ENCODE data around the gene GRPEL1. TPM values are rescaled to one million over a fixed set of nuclear protein-coding genes. Genes with fewer than 3 reads are reported as not detected.

Gene GRPEL1
- total and polyA plus RNA-seq, 4 donors: 9.8 to 98.1 (median 40.2) TPM

DNA sequence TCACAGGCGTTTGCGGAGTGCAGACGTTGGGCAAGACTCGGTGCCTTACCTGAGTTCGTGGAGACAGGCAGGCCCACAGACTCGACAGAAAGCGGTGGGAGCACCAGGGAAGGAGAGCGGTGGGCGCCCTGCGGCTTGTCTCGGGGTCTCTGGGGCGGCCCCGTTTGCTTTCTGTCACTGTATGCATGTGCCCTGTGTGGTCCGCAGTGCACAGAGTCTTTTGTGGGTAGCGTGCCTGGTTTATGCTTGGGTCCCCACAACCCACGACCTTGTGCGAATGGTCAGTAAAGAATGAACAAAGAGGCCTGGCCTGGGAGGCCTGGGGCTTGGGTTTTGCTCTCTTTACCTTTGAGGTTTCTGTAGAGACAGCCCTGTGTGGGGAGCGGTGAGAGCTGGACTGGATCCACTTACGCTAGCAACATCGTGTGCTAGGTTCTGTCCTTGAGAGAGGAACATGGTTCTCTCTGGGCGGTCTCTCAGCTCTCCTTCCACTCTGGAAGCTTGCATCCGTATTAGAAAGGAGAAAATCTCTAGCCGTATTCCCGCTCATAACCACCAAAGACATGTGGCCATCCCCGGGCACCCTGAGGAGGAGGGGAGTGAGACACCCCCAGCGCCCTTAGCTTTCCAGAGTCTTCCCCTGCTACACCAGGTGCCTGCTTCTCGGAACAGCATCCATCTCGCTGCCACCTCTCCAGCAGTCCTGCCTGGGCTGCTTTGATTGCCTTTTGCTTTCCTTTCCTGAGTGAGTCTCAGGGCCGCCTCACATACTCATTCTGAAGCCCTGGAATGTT is 23.5 kb downstream of the GRPEL1 start:
- TF ChIP-seq, protein P1, sequence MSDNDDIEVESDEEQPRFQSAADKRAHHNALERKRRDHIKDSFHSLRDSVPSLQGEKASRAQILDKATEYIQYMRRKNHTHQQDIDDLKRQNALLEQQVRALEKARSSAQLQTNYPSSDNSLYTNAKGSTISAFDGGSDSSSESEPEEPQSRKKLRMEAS (IDR thresholded peaks at IDR 0.05): no peak
- TF ChIP-seq RAD21 (IDR thresholded peaks at IDR 0.05): no peak
- TF ChIP-seq NR2F2 (IDR thresholded peaks at IDR 0.05): no peak
- TF ChIP-seq, protein P2, sequence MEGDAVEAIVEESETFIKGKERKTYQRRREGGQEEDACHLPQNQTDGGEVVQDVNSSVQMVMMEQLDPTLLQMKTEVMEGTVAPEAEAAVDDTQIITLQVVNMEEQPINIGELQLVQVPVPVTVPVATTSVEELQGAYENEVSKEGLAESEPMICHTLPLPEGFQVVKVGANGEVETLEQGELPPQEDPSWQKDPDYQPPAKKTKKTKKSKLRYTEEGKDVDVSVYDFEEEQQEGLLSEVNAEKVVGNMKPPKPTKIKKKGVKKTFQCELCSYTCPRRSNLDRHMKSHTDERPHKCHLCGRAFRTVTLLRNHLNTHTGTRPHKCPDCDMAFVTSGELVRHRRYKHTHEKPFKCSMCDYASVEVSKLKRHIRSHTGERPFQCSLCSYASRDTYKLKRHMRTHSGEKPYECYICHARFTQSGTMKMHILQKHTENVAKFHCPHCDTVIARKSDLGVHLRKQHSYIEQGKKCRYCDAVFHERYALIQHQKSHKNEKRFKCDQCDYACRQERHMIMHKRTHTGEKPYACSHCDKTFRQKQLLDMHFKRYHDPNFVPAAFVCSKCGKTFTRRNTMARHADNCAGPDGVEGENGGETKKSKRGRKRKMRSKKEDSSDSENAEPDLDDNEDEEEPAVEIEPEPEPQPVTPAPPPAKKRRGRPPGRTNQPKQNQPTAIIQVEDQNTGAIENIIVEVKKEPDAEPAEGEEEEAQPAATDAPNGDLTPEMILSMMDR (IDR thresholded peaks at IDR 0.05; ENCODE audit: low read depth, low read length, missing input control): no peak
- TF ChIP-seq, protein P3, sequence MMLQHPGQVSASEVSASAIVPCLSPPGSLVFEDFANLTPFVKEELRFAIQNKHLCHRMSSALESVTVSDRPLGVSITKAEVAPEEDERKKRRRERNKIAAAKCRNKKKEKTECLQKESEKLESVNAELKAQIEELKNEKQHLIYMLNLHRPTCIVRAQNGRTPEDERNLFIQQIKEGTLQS (IDR thresholded peaks at IDR 0.05): no peak
- TF ChIP-seq FOXA2 (IDR thresholded peaks at IDR 0.05): no peak
- TF ChIP-seq EGR1 (IDR thresholded peaks at IDR 0.05; ENCODE audit: low read depth in 2 of 2): no peak
- TF ChIP-seq, protein P4, sequence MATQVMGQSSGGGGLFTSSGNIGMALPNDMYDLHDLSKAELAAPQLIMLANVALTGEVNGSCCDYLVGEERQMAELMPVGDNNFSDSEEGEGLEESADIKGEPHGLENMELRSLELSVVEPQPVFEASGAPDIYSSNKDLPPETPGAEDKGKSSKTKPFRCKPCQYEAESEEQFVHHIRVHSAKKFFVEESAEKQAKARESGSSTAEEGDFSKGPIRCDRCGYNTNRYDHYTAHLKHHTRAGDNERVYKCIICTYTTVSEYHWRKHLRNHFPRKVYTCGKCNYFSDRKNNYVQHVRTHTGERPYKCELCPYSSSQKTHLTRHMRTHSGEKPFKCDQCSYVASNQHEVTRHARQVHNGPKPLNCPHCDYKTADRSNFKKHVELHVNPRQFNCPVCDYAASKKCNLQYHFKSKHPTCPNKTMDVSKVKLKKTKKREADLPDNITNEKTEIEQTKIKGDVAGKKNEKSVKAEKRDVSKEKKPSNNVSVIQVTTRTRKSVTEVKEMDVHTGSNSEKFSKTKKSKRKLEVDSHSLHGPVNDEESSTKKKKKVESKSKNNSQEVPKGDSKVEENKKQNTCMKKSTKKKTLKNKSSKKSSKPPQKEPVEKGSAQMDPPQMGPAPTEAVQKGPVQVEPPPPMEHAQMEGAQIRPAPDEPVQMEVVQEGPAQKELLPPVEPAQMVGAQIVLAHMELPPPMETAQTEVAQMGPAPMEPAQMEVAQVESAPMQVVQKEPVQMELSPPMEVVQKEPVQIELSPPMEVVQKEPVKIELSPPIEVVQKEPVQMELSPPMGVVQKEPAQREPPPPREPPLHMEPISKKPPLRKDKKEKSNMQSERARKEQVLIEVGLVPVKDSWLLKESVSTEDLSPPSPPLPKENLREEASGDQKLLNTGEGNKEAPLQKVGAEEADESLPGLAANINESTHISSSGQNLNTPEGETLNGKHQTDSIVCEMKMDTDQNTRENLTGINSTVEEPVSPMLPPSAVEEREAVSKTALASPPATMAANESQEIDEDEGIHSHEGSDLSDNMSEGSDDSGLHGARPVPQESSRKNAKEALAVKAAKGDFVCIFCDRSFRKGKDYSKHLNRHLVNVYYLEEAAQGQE (IDR thresholded peaks at IDR 0.05): no peak
- no peak for TF ChIP-seq HNF4A (conservative IDR thresholded peaks at IDR 0.05)
- TF ChIP-seq HNF4G (IDR thresholded peaks at IDR 0.05): no peak
- WGBS: 19% methylated on average over 29 of the region's 29 CpGs
- no peak for DNase-seq (ENCODE audit: low spot score)
- Histone ChIP-seq H3K4me3 (ENCODE audit: low read depth in 1 of 3, low read length in 3 of 3) (peak overlapping the region; percentile 61 to 90 (median 83)), H3K36me3 (ENCODE audit: control insufficient read depth in 4 of 4, insufficient read depth in 3 of 4, low read depth in 1 of 4, low read length in 3 of 4) (no peaks in the 10 kb centered on the region), H3K27ac (ENCODE audit: low read depth in 1 of 2, low read length in 2 of 2) (peak overlapping the region; percentile 62 to 81), H3K9me3 (ENCODE audit: control insufficient read depth in 4 of 4, low read length in 3 of 4) (no peaks in the 10 kb centered on the region), H3K27me3 (ENCODE audit: control insufficient read depth in 4 of 4, insufficient read depth in 4 of 4, low read length in 3 of 4) (no peaks in the 10 kb centered on the region), H3K4me1 (ENCODE audit: control insufficient read depth in 4 of 4, insufficient read depth in 4 of 4, low read length in 3 of 4) (peaks cover 12 to 52% (median 38%) of the 10 kb centered on the region in 4 donors), H3K9ac (ENCODE audit: low read depth in 1 of 2, low read length in 2 of 2) (peak overlapping the region; percentile 24 to 72)

DNA sequence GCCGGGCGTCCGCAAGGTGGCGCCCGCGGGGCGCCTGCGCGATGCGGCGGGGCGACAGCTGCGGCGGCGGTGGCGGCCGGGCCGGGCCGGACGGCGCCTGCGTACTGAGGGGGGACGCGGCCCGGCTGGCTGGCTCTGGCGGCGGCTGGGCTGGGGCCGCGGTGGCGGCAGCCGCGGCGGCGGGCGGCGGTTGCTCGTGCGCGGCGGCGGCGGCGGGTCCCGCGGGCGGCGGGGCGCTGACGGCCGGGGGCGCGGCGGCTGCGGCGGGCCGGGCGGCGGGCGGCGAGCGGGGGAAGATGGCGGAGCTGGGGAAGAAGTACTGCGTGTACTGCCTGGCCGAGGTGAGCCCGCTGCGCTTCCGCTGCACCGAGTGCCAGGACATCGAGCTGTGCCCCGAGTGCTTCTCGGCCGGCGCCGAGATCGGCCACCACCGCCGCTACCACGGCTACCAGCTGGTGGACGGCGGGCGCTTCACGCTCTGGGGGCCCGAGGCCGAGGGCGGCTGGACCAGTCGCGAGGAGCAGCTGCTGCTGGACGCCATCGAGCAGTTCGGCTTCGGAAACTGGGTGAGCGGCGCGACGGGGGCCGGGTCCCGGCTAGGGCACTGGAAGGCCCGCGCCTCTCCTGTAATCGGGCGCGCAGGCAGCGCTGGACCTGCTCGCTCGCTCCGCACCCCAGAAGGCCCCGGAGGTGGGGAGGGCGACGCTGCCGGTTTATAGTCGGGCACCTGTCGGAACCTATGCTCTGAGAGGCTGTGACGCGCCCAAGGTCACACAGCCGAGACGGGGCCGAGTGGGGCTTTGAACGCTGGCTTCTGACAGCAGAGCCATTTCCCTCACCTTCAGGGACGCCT is 24.4 kb downstream of the GRPEL1 start, which contains the start of gene TADA2B:
TADA2B (plus strand) TSS at position 89 of the 853 bp plus-strand sequence; CDS start at position 297, 208 bp downstream.
- H3K9me3 ChIP-seq (ENCODE audit: control insufficient read depth in 4 of 4, low read length in 3 of 4): no peaks in the 10 kb centered on the region
- TF ChIP-seq YY1 (IDR thresholded peaks at IDR 0.05): peak; percentile 43
- no peak for TF ChIP-seq JUND (IDR thresholded peaks at IDR 0.05)
- WGBS: under 1% methylated on average over 119 of the region's 119 CpGs
- H3K9ac ChIP-seq (ENCODE audit: low read depth in 1 of 2, low read length in 2 of 2): peak within 1 kb of the TSS; percentile 24 to 72
- peak within 1 kb of the TSS; percentile 61 to 90 (median 83) for H3K4me3 ChIP-seq (ENCODE audit: low read depth in 1 of 3, low read length in 3 of 3)
- H3K27me3 ChIP-seq (ENCODE audit: control insufficient read depth in 4 of 4, insufficient read depth in 4 of 4, low read length in 3 of 4): no peaks in the 10 kb centered on the region
- peak within 1 kb of the TSS; percentile 62 to 81 for H3K27ac ChIP-seq (ENCODE audit: low read depth in 1 of 2, low read length in 2 of 2)
- DNase-seq (ENCODE audit: low spot score): peak; percentile 65
- peaks cover 12 to 50% (median 36%) of the 10 kb centered on the region in 4 donors for H3K4me1 ChIP-seq (ENCODE audit: control insufficient read depth in 4 of 4, insufficient read depth in 4 of 4, low read length in 3 of 4)
- H3K36me3 ChIP-seq (ENCODE audit: control insufficient read depth in 4 of 4, insufficient read depth in 3 of 4, low read depth in 1 of 4, low read length in 3 of 4): no peaks in the 10 kb centered on the region
